ENCODE results near the gene DSCAML1.

Gene DSCAML1

GRCh38 chr11:117603932-117604331 lies 193.1 kb downstream of the DSCAML1 start:
- TF ChIP-seq FOXP2 (optimal IDR thresholded peaks at IDR 0.05; ENCODE audit: borderline replicate concordance, extremely low read depth, extremely low read length, insufficient read depth): no peak
- TF ChIP-seq REST (IDR thresholded peaks at IDR 0.05; ENCODE audit: insufficient read depth in 1 of 2, low read depth in 2 of 2, low read length in 2 of 2): no peak
- no peak for TF ChIP-seq POLR2AphosphoS5 (IDR thresholded peaks at IDR 0.05; ENCODE audit: low read depth, low read length)
- no peak for TF ChIP-seq SIN3A (IDR thresholded peaks at IDR 0.05; ENCODE audit: borderline replicate concordance, insufficient read depth, low read length)
- no peak for TF ChIP-seq TAF1 (IDR thresholded peaks at IDR 0.05; ENCODE audit: borderline replicate concordance, insufficient read depth, low read length)

GRCh38 chr11:117601006-117601708 lies 195.9 kb downstream of the DSCAML1 start:
- TF ChIP-seq POLR2AphosphoS5 (IDR thresholded peaks at IDR 0.05; ENCODE audit: low read depth, low read length): no peak
- TF ChIP-seq FOXP2 (optimal IDR thresholded peaks at IDR 0.05; ENCODE audit: borderline replicate concordance, extremely low read depth, extremely low read length, insufficient read depth): no peak
- no peak for TF ChIP-seq SIN3A (IDR thresholded peaks at IDR 0.05; ENCODE audit: borderline replicate concordance, insufficient read depth, low read length)
- TF ChIP-seq TAF1 (IDR thresholded peaks at IDR 0.05; ENCODE audit: borderline replicate concordance, insufficient read depth, low read length): no peak
- TF ChIP-seq REST (IDR thresholded peaks at IDR 0.05; ENCODE audit: insufficient read depth in 1 of 2, low read depth in 2 of 2, low read length in 2 of 2): no peak

- TF ChIP-seq TAF1 (IDR thresholded peaks at IDR 0.05; ENCODE audit: borderline replicate concordance, insufficient read depth, low read length) (no peak), REST (IDR thresholded peaks at IDR 0.05; ENCODE audit: insufficient read depth in 1 of 2, low read depth in 2 of 2, low read length in 2 of 2) (no peak), SIN3A (IDR thresholded peaks at IDR 0.05; ENCODE audit: borderline replicate concordance, insufficient read depth, low read length) (no peak), POLR2AphosphoS5 (IDR thresholded peaks at IDR 0.05; ENCODE audit: low read depth, low read length) (no peak), FOXP2 (optimal IDR thresholded peaks at IDR 0.05; ENCODE audit: borderline replicate concordance, extremely low read depth, extremely low read length, insufficient read depth) (no peak)
Measured at GRCh38 chr11:117600234-117600783, 196.7 kb downstream of the DSCAML1 start.

GRCh38 chr11:117597071-117597470 lies 199.9 kb downstream of the DSCAML1 start:
- TF ChIP-seq REST (IDR thresholded peaks at IDR 0.05; ENCODE audit: insufficient read depth in 1 of 2, low read depth in 2 of 2, low read length in 2 of 2) (peak; percentile 91 to 98), POLR2AphosphoS5 (IDR thresholded peaks at IDR 0.05; ENCODE audit: low read depth, low read length) (no peak)
